Endometrial microvascular endothelial cells (primary cell): ENCODE results near the gene PITX1. TPM values are rescaled to one million over a fixed set of nuclear protein-coding genes. Genes with fewer than 3 reads are reported as not detected.

Source experiments
- in situ Hi-C: cut with HindIII; loops from 2 replicates; pipeline ENCODE4 v1.10.0; 2017; ENCODE audit warnings: low sequenced_read_pairs, low pct_unique_long_range_greater_than_20kb; ENCODE audit errors: inconsistent ontology term
- total RNA-seq: library from RNA; depleted of rRNA; stranded (reverse); fragments of >200 nt; gene quantifications from one replicate; pipeline ENCODE4 v1.2.3, GENCODE V29; 2015; ENCODE audit errors: inconsistent ontology term

The PITX1 gene
- total RNA-seq, 1 donor from 2014 or later = not detected

DNA sequence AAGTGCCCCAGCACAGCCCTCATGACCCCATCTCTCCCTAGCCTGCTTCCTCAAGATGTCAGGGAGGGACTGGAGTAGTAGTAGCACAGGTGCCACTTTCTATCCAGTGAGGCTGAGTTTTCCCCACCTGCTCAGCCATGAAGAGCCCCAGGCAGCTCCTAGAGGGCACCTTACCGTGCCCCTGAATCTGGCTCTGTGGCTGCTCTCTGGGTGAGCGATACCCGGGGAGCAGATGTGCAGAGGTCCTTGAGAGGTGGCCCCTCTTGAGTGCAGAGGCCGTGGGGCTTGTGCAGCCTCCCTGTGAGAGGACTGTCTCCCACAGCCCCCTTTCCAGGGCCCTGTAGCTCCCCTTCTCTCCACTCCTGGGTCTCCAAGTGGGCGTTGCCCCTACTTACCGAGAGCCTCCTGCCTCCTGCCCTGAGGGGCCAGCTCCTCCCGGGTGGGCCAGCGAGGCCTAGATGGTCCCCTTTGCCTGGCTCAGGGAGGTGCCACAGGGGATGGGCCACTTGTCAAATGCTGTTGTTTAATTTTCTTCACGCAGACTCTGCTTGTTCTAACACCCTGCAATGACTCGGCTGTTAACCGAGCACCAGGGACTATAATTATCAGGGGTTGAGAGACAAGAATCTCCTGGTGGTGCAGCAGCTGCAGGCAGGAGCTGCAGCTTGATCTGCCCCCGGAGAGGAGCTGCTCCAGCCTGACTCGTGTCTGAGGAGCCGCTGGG is 29.6 kb upstream of the PITX1 start:
- in situ Hi-C loops = no loop called here

GRCh38 chr5:135063056-135063445 is 29.0 kb upstream of the PITX1 start:
- in situ Hi-C loops = no loop called here

GRCh38 chr5:135062216-135063055 is 28.4 kb upstream of the PITX1 start:
- in situ Hi-C loops = no loop called here

GRCh38 chr5:135061001-135061400 is 27.0 kb upstream of the PITX1 start:
- in situ Hi-C loops = no loop called here

GRCh38 chr5:135060021-135060420 is 26.0 kb upstream of the PITX1 start:
- in situ Hi-C loops = no loop called here

- in situ Hi-C loops = no loop called here
Observed at GRCh38 chr5:135059000-135059923, 25.2 kb upstream of the PITX1 start.

GRCh38 chr5:135058331-135058732 is 24.3 kb upstream of the PITX1 start:
- in situ Hi-C loops = no loop called here

DNA sequence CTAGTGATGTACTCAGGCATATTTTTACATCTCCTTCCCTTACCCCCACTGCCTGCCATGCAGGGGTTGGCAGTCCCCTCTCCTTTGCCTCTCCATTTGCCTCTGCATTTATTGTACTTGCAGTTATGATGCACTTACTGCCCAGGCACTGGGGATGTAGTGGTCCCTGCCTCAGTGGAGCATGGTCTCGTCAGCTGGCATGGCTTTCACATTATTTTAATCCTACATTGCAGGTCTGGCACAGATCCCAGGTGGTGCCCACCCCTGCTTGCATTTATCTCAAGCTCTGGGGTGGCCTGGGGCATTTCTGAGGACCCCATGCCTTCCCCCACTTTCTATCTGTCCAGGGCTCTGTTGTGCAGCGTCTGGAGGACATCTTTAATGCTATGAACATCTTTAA is 23.2 kb upstream of the PITX1 start:
- in situ Hi-C loops = no loop called here

DNA sequence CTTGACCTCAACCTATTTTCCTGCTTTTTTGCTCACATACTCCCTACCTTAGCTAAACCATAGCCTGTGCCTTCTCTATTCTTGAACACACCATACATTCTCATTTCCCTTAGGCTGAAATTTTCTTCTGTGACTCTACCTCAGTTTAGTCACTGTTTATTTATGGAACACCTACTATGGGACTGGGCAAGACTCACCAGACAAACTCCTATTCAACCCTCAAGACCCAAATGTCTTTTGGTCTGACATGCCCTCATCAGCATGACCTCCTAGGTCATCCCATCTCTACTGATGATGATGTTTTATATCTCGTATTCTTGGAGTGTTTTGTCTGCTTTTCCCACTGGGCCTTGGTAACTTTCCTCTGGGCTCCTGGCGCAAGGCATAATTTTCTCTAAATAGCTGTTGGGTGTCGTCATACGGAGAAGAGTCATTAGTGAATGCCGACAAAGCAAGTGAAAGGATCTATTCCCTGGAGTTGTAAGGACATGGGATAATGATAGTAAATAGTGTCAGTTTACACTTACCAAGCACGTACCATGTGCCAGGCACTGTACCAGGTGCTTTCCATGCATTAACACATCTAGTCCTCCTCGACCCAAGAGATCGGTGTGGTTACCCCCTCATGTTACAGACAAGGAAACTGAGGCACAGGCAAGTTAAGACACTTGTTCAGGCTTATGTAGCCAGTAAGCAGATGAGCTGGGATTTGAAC is 22.4 kb upstream of the PITX1 start:
- in situ Hi-C loops = no loop called here

DNA sequence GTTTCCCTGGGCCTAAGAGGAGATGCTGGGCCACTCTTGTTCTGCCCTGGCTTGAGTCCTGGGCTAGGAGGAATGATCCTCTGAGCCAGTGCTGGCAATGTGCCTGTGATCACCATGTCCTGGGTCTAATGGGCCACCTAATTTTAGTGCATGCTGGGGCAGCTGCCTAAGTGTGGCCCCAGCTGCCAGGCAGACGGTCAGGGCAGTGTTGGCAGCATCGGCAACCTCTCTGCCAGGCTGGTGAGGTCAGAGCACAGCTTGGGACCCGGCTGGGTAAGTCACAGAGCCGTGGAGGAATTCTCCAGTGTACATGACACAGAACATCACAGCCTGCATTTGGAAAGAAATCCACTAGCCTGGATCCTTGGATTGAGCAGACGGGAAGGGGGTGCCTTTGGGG is 21.4 kb upstream of the PITX1 start:
- in situ Hi-C loops = no loop called here

DNA sequence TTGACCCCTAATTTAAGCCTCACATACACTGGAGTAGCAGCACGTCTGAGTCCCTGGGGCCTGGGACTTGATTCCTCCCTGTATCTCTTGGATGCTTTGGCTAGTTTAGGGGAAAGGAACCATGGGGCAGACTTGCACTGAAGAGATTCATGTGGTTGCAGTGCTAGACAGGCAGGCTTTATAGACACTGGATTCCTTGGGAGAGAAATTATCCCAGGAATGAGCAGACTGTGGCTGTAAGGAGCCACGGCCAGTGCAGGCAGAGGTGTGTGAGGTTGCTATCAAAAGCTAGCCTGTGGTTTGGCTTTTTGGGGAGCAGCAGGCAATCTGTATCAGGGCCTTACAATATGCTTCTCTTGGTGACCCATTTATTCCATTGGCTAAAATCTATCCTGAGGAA is 20.5 kb upstream of the PITX1 start:
- in situ Hi-C loops = no loop called here

DNA sequence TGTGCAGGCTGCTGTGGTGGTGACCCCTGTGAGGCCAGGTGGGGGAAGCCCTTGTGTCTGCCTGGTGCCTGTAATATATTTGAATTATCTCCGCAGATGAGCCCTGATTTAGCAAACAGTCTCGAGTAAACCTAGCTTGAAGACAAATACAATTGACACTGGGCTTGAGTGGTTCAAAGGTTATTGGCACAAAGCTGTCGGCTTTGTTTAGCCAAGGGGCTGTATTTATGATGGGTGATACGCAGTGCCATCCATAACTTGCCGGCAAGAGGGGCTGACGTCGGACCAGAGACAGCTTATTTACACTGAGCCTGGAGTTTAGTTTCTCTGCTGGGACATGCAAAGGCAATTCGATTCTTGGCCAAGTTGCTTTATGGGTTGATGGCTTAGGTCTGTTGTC is 20.0 kb upstream of the PITX1 start:
- in situ Hi-C loops = no loop called here

GRCh38 chr5:135053278-135053677 is 19.2 kb upstream of the PITX1 start:
- in situ Hi-C loops = no loop called here

DNA sequence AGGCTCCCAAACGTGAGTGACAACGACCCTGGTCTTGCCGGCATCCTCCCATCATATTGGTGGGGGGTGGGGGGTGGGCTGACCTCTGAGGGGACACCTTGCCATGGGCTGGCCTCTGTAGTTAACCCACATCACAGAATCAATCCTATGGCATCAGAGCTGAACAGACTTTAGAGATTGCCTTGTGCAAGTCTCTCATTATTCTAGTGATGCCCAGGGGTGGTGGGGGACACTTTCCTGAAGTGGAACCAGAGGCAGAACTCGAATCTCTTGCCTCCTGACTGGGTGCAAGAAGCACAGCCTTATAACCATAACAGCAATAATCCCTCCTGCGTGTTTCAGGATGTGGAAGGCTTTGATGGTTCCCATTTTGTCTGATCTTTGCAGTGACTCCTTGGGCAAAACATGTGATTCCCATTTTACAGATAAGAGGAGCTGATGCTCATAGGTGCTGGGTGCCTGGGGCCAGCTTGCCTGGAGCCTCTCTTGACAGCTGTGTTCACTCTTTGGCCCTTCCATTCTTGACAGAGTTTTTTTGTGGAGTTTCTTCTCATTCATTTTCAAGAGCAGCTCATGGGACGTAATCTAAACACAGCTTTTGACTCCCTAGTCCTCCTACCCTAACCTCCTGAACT is 18.6 kb upstream of the PITX1 start:
- in situ Hi-C loops = no loop called here

DNA sequence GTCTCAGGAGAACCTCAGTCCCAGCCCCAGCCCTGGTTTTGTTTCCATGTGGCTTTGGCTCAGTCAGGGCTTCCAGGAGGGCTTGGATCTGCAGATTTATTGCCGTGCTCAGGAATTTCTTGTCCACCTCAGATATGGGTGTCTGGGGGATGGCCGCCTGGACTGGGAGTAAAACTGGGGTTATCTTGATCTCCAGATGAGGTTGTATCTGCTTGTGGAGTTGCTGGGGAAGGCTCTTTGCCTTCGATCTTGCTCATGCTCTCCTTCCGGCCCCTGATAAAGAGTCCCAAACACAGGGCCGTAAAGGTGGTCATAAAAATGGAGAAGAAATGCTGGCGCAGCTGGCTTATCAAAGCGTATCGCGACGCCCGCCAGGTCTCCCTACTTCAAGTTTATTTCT is 17.8 kb upstream of the PITX1 start:
- in situ Hi-C loops = no loop called here

GRCh38 chr5:135051399-135051798 is 17.4 kb upstream of the PITX1 start:
- in situ Hi-C loops = no loop called here

DNA sequence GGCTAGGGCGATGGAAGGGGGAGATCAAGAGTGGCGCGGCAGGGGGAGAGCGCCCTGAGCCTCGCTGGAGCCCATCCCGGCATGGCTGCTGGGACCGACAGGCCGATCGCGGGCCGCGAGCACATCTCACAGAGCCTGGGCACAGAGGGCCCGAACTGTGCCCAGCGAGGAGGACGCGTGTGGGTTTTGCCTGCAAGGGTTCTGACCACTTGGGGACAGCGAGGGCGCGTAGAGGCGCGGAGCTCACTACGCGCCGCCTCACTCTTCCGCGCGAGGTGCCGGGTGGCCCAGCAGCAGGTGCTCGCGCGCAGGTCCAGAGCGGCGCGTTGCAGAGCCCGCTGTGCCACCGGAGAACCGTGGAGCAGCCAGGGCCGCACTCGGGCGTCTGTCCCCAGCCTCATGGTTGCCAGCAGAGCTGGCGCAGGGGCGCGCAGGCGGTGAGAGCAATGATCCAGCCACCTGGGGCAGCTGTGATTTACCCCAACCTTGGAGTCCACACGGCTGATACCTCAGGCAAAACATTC is 16.3 kb upstream of the PITX1 start:
- in situ Hi-C loops = no loop called here

GRCh38 chr5:135048930-135049329 is 14.9 kb upstream of the PITX1 start:
- in situ Hi-C loops = no loop called here
